ENCODE data around the gene TMC3. TPM values are rescaled to one million over a fixed set of nuclear protein-coding genes. Genes with fewer than 3 reads are reported as not detected.

TMC3 gene
- total RNA-seq, 1 experiment from 2014 or later, result not detected

DNA sequence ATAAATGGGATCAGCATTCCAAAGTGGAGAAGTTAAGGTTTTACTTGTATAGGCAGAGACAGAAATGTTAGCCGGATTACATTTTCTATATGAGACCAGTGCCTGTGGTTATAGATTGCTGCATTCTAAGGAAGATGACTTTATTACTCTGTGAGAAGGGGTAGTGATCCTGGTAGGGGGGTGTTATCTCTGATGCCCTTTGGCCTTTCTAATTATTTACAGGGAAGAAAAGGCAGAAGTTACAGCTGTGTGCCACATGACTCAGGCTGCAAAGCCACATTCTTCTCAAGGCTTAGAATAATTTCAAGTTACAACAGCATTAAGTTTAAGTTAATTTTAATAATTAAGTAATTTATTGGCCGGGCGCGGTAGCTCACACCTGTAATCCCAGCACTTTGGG lies 2.2 kb upstream of the TMC3 start:
- no TSS peak for BruUV-seq (replicated peaks)
- TF ChIP-seq, protein P1, sequence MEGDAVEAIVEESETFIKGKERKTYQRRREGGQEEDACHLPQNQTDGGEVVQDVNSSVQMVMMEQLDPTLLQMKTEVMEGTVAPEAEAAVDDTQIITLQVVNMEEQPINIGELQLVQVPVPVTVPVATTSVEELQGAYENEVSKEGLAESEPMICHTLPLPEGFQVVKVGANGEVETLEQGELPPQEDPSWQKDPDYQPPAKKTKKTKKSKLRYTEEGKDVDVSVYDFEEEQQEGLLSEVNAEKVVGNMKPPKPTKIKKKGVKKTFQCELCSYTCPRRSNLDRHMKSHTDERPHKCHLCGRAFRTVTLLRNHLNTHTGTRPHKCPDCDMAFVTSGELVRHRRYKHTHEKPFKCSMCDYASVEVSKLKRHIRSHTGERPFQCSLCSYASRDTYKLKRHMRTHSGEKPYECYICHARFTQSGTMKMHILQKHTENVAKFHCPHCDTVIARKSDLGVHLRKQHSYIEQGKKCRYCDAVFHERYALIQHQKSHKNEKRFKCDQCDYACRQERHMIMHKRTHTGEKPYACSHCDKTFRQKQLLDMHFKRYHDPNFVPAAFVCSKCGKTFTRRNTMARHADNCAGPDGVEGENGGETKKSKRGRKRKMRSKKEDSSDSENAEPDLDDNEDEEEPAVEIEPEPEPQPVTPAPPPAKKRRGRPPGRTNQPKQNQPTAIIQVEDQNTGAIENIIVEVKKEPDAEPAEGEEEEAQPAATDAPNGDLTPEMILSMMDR (IDR thresholded peaks at IDR 0.05; ENCODE audit: unreplicated experiment), result no peak
- Mint-ChIP-seq H3K27me3 (ENCODE audit: unreplicated experiment) (peaks cover 40% of the 10 kb centered on the region), H3K27ac (ENCODE audit: unreplicated experiment) (no peak overlapping the region), H3K9me3 (ENCODE audit: low read depth, unreplicated experiment) (no peaks in the 10 kb centered on the region), H3K4me1 (ENCODE audit: low read depth, unreplicated experiment) (no peaks in the 10 kb centered on the region), H3K36me3 (ENCODE audit: insufficient read depth, unreplicated experiment) (no peaks in the 10 kb centered on the region), H3K4me3 (ENCODE audit: low read depth, unreplicated experiment) (no peak overlapping the region)
- intact Hi-C loops (cut with micrococcal nuclease; ENCODE audit: unreplicated experiment), result no loop called here
- CTCF ChIA-PET, result no interaction called here
- DNase-seq, result no peak

DNA sequence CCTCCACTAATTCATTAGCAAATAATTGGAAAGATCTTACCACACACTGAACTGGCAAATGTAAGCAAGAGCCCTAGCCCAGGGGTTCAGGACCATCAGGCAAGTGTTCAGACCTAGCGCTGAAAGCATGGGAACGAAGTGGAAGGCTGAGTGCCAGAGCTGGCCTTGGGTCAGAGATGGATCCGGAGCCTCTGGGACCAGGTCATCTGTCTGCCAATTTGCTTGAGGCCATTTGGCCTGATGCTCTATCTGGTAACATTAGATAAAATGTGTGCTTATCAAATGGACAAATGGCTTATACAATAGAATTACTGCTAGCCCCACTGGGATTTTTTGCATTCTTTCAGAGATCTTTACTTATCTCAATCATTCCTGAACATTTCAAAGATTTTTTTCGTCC lies 1.4 kb upstream of the TMC3 start:
- no TSS peak for BruUV-seq (replicated peaks)
- Mint-ChIP-seq H3K4me3 (ENCODE audit: low read depth, unreplicated experiment) (no peak overlapping the region), H3K27me3 (ENCODE audit: unreplicated experiment) (peaks cover 39% of the 10 kb centered on the region), H3K36me3 (ENCODE audit: insufficient read depth, unreplicated experiment) (no peaks in the 10 kb centered on the region), H3K27ac (ENCODE audit: unreplicated experiment) (no peak overlapping the region), H3K4me1 (ENCODE audit: low read depth, unreplicated experiment) (no peaks in the 10 kb centered on the region), H3K9me3 (ENCODE audit: low read depth, unreplicated experiment) (no peaks in the 10 kb centered on the region)
- intact Hi-C loops (cut with micrococcal nuclease; ENCODE audit: unreplicated experiment), result no loop called here
- TF ChIP-seq, protein P1 (IDR thresholded peaks at IDR 0.05; ENCODE audit: unreplicated experiment), result no peak
- DNase-seq, result no peak
- CTCF ChIA-PET, result no interaction called here

DNA sequence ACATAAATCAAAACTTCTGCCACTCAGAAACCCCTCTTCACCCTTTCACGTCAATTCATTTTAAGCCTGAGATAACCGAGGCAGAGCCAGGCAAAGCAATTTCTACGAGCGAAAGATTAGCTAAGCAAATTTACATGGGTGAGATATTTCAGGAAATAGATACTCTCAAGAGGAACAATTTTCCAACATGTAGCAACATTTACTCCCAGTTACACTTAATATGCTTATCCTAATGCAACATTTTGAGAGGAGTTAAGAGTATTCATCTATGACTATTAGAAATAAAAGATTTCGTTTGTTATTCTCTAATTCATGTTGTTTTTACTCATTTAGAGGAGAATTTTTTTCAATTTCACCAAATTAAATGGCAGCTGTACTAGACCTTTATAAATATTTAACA lies 837 bp downstream of the TMC3 start:
- intact Hi-C loops (cut with micrococcal nuclease; ENCODE audit: unreplicated experiment), result no loop called here
- no TSS peak for BruUV-seq (replicated peaks)
- CTCF ChIA-PET, result interaction anchor here (0.9 kb wide), 1 partner anchor 107 kb away, joined by 3 read pairs; no protein-coding TSS in a partner anchor

GRCh38 chr15:81372575-81372974 lies 1.4 kb downstream of the TMC3 start:
- BruUV-seq (replicated peaks), result no TSS peak
- intact Hi-C loops (cut with micrococcal nuclease; ENCODE audit: unreplicated experiment), result no loop called here
- no peak for DNase-seq
- H3K27me3 Mint-ChIP-seq (ENCODE audit: unreplicated experiment), result peaks cover 35% of the 10 kb centered on the region
- H3K4me3 Mint-ChIP-seq (ENCODE audit: low read depth, unreplicated experiment), result no peak overlapping the region
- no peak overlapping the region for H3K27ac Mint-ChIP-seq (ENCODE audit: unreplicated experiment)
- TF ChIP-seq, protein P1 (IDR thresholded peaks at IDR 0.05; ENCODE audit: unreplicated experiment), result no peak
- H3K36me3 Mint-ChIP-seq (ENCODE audit: insufficient read depth, unreplicated experiment), result no peaks in the 10 kb centered on the region
- no peaks in the 10 kb centered on the region for H3K4me1 Mint-ChIP-seq (ENCODE audit: low read depth, unreplicated experiment)
- CTCF ChIA-PET, result no interaction called here
- no peaks in the 10 kb centered on the region for H3K9me3 Mint-ChIP-seq (ENCODE audit: low read depth, unreplicated experiment)

More for the DNA sequence above, 837 bp downstream of the TMC3 start:
- no peaks in the 10 kb centered on the region for H3K9me3 Mint-ChIP-seq (ENCODE audit: low read depth, unreplicated experiment)
- no peak for DNase-seq
- no peaks in the 10 kb centered on the region for H3K36me3 Mint-ChIP-seq (ENCODE audit: insufficient read depth, unreplicated experiment)
- no peak overlapping the region for H3K4me3 Mint-ChIP-seq (ENCODE audit: low read depth, unreplicated experiment)
- no peaks in the 10 kb centered on the region for H3K4me1 Mint-ChIP-seq (ENCODE audit: low read depth, unreplicated experiment)
- no peak overlapping the region for H3K27ac Mint-ChIP-seq (ENCODE audit: unreplicated experiment)
- peaks cover 35% of the 10 kb centered on the region for H3K27me3 Mint-ChIP-seq (ENCODE audit: unreplicated experiment)
- TF ChIP-seq, protein P1 (IDR thresholded peaks at IDR 0.05; ENCODE audit: unreplicated experiment), result no peak

All from Calu3 (cell line).